BJ (cell line): Measurements from ENCODE around the gene LPCAT2. TPM values are rescaled to one million over a fixed set of nuclear protein-coding genes. Genes with fewer than 3 reads are reported as not detected.

Experiments used
- CTCF ChIA-PET: fragments of 350-600 bp; formaldehyde crosslinking; extraction: SDS; loops from one replicate; lab custom pipeline; 2021; ENCODE audit warnings: antibody characterized with exemption, inconsistent platforms; lab: Yijun Ruan, JAX
- POLR2A ChIA-PET: fragments of 300-600 bp; sonication (Branson Sonifier 250); formaldehyde crosslinking; extraction: SDS; loops from one replicate; lab custom pipeline; 2021; ENCODE audit warnings: antibody characterized with exemption; lab: Charles Lee
- DNase-seq: peaks from one replicate; pipeline ENCODE4 v3.0.0-alpha.2; 2011; ENCODE audit warnings: low read depth
- H3K27me3 ChIP-seq: 2 replicates; pipeline ENCODE4 v1.6.0; 2011; ENCODE audit warnings: low read length; ENCODE audit not compliant: control insufficient read depth, insufficient read depth
- H3K36me3 ChIP-seq: 2 replicates; pipeline ENCODE4 v1.5.1; 2011; ENCODE audit warnings: low read length; ENCODE audit not compliant: control insufficient read depth, insufficient read depth
- H3K4me3 ChIP-seq: 2 replicates; pipeline ENCODE4 v1.5.1; 2011; ENCODE audit warnings: low read depth, mild to moderate bottlenecking, control low read depth, low read length
- CTCF ChIP-seq: IDR thresholded peaks from 2 replicates; pipeline ENCODE4 v1.5.1; 2011; ENCODE audit warnings: low read depth, mild to moderate bottlenecking, control low read depth, inconsistent platforms, low read length, moderate library complexity; ENCODE audit not compliant: insufficient read depth
- polyA plus RNA-seq: library from polyadenylated mRNA; depleted of rRNA; stranded (reverse); fragments of >200 nt; gene quantifications from 2 replicates; pipeline ENCODE4 v1.2.3, GENCODE V29; 2011; rRNA removed

LPCAT2 gene
- polyA plus RNA-seq, 1 experiment, result 7.9 TPM

- CTCF ChIA-PET, result no interaction called here
- no peaks in the 10 kb centered on the region; the same call in 1 of the 2 replicates for H3K27me3 ChIP-seq
- TF ChIP-seq CTCF, result no peak
- POLR2A ChIA-PET, result no interaction called here
- no peak overlapping the region for H3K4me3 ChIP-seq
- H3K36me3 ChIP-seq, result no peaks in the 10 kb centered on the region
- DNase-seq, result no peak
Observed at GRCh38 chr16:55628306-55628968, 119.6 kb downstream of the LPCAT2 start.

GRCh38 chr16:55630774-55631173 is 121.9 kb downstream of the LPCAT2 start:
- no peak overlapping the region for H3K4me3 ChIP-seq
- POLR2A ChIA-PET, result no interaction called here
- no peak for TF ChIP-seq CTCF

GRCh38 chr16:55632259-55632658 is 123.4 kb downstream of the LPCAT2 start:
- Histone ChIP-seq H3K4me3 (no peak overlapping the region), H3K27me3 (no peaks in the 10 kb centered on the region; the same call in 1 of the 2 replicates), H3K36me3 (no peaks in the 10 kb centered on the region)
- CTCF ChIA-PET, result interaction anchor here (1.0 kb wide), 1 partner anchor 27 kb away, joined by 3 read pairs; no protein-coding TSS in a partner anchor
- DNase-seq, result no peak
- POLR2A ChIA-PET, result no interaction called here
- no peak for TF ChIP-seq CTCF

More at GRCh38 chr16:55630774-55631173, 121.9 kb downstream of the LPCAT2 start:
- Histone ChIP-seq H3K27me3 (no peaks in the 10 kb centered on the region; the same call in 1 of the 2 replicates), H3K36me3 (no peaks in the 10 kb centered on the region)
- DNase-seq, result no peak
- CTCF ChIA-PET, result interaction anchor here (0.6 kb wide), 1 partner anchor 671 kb away, joined by 3 read pairs; no protein-coding TSS in a partner anchor

- no peak for TF ChIP-seq CTCF
- Histone ChIP-seq H3K36me3 (no peaks in the 10 kb centered on the region), H3K27me3 (peaks cover 6% of the 10 kb centered on the region), H3K4me3 (no peak overlapping the region)
- ChIA-PET POLR2A (no interaction called here), CTCF (interaction anchor here (2.7 kb wide), 1 partner anchor 169 kb away, joined by 8 read pairs; no protein-coding TSS in a partner anchor)
- DNase-seq, result no peak
Observed at GRCh38 chr16:55634193-55634592, 125.3 kb downstream of the LPCAT2 start.

Other genes with a start within 250 kb of the LPCAT2 start
- not detected in 2 replicates for gene IRX6, start 184.9 kb upstream of the LPCAT2 start, polyA plus RNA-seq
- gene MMP2, start 29.9 kb upstream of the LPCAT2 start, polyA plus RNA-seq, result 1,167 and 1,609 TPM in 2 replicates
- gene CAPNS2, start 57.6 kb downstream of the LPCAT2 start, polyA plus RNA-seq, result 0.12 TPM in 1 of 2 replicates, not detected in the other
- gene SLC6A2, start 146.9 kb downstream of the LPCAT2 start, polyA plus RNA-seq, result not detected in 2 replicates